ENCODE data around the gene AMER3. TPM values are rescaled to one million over a fixed set of nuclear protein-coding genes. Genes with fewer than 3 reads are reported as not detected.

The AMER3 gene
- total and polyA plus RNA-seq, 2 donors = under 0.01 to 0.02 TPM

- Histone ChIP-seq H3K27ac (ENCODE audit: low read depth in 1 of 2, low read length in 1 of 2) (no peak overlapping the region), H3K36me3 (ENCODE audit: control insufficient read depth in 2 of 2, insufficient read depth in 2 of 2, low read length in 1 of 2) (no peaks in the 10 kb centered on the region), H3K4me1 (ENCODE audit: control insufficient read depth in 2 of 2, insufficient read depth in 2 of 2, low read length in 2 of 2) (no peaks in the 10 kb centered on the region), H3K4me3 (ENCODE audit: low read length in 2 of 2) (no peak overlapping the region), H3K9me3 (ENCODE audit: control insufficient read depth in 2 of 2, insufficient read depth in 1 of 2, low read length in 1 of 2) (no peaks in the 10 kb centered on the region), H3K27me3 (ENCODE audit: control insufficient read depth in 2 of 2, insufficient read depth in 1 of 2, low read length in 1 of 2) (no peaks in the 10 kb centered on the region)
- DNase-seq (ENCODE audit: low read depth in 6 of 9, low spot score in 9 of 9) = no peak
- 86% methylated on average over 2 of the region's 2 CpGs for WGBS
Measured at GRCh38 chr2:130790312-130790711, 35.0 kb downstream of the AMER3 start.

- Histone ChIP-seq H3K9me3 (ENCODE audit: control insufficient read depth in 2 of 2, insufficient read depth in 1 of 2, low read length in 1 of 2) (no peaks in the 10 kb centered on the region), H3K27ac (ENCODE audit: low read depth in 1 of 2, low read length in 1 of 2) (no peak overlapping the region), H3K27me3 (ENCODE audit: control insufficient read depth in 2 of 2, insufficient read depth in 1 of 2, low read length in 1 of 2) (no peaks in the 10 kb centered on the region), H3K4me1 (ENCODE audit: control insufficient read depth in 2 of 2, insufficient read depth in 2 of 2, low read length in 2 of 2) (no peaks in the 10 kb centered on the region), H3K4me3 (ENCODE audit: low read length in 2 of 2) (no peak overlapping the region), H3K36me3 (ENCODE audit: control insufficient read depth in 2 of 2, insufficient read depth in 2 of 2, low read length in 1 of 2) (no peaks in the 10 kb centered on the region)
- WGBS = 96% methylated on average over 9 of the region's 9 CpGs
- no peak for DNase-seq (ENCODE audit: low read depth in 6 of 9, low spot score in 9 of 9)
Measured at GRCh38 chr2:130790804-130791616, 35.7 kb downstream of the AMER3 start.

GRCh38 chr2:130791617-130791939 is 36.2 kb downstream of the AMER3 start:
- Histone ChIP-seq H3K4me1 (ENCODE audit: control insufficient read depth in 2 of 2, insufficient read depth in 2 of 2, low read length in 2 of 2) (no peaks in the 10 kb centered on the region), H3K9me3 (ENCODE audit: control insufficient read depth in 2 of 2, insufficient read depth in 1 of 2, low read length in 1 of 2) (no peaks in the 10 kb centered on the region), H3K27ac (ENCODE audit: low read depth in 1 of 2, low read length in 1 of 2) (no peak overlapping the region), H3K36me3 (ENCODE audit: control insufficient read depth in 2 of 2, insufficient read depth in 2 of 2, low read length in 1 of 2) (no peaks in the 10 kb centered on the region), H3K4me3 (ENCODE audit: low read length in 2 of 2) (no peak overlapping the region), H3K27me3 (ENCODE audit: control insufficient read depth in 2 of 2, insufficient read depth in 1 of 2, low read length in 1 of 2) (no peaks in the 10 kb centered on the region)
- DNase-seq (ENCODE audit: low read depth in 6 of 9, low spot score in 9 of 9) = no peak
- WGBS = 47% methylated on average over 4 of the region's 4 CpGs

- 77% methylated on average over 2 of the region's 2 CpGs for WGBS
- Histone ChIP-seq H3K27ac (ENCODE audit: low read depth in 1 of 2, low read length in 1 of 2) (no peak overlapping the region), H3K4me1 (ENCODE audit: control insufficient read depth in 2 of 2, insufficient read depth in 2 of 2, low read length in 2 of 2) (peaks cover 3 to 8% of the 10 kb centered on the region in 2 donors), H3K4me3 (ENCODE audit: low read length in 2 of 2) (no peak overlapping the region), H3K27me3 (ENCODE audit: control insufficient read depth in 2 of 2, insufficient read depth in 1 of 2, low read length in 1 of 2) (peaks cover 7 to 24% of the 10 kb centered on the region in 2 donors), H3K9me3 (ENCODE audit: control insufficient read depth in 2 of 2, insufficient read depth in 1 of 2, low read length in 1 of 2) (no peaks in the 10 kb centered on the region), H3K36me3 (ENCODE audit: control insufficient read depth in 2 of 2, insufficient read depth in 2 of 2, low read length in 1 of 2) (no peaks in the 10 kb centered on the region)
- DNase-seq (ENCODE audit: low read depth in 6 of 9, low spot score in 9 of 9) = no peak
Measured at GRCh38 chr2:130795431-130795830, 40.1 kb downstream of the AMER3 start.

GRCh38 chr2:130796290-130796689 is 41.0 kb downstream of the AMER3 start:
- H3K4me3 ChIP-seq (ENCODE audit: low read length in 2 of 2) = no peak overlapping the region
- H3K9me3 ChIP-seq (ENCODE audit: control insufficient read depth in 2 of 2, insufficient read depth in 1 of 2, low read length in 1 of 2) = no peaks in the 10 kb centered on the region
- peaks cover 7 to 24% of the 10 kb centered on the region in 2 donors for H3K27me3 ChIP-seq (ENCODE audit: control insufficient read depth in 2 of 2, insufficient read depth in 1 of 2, low read length in 1 of 2)
- H3K36me3 ChIP-seq (ENCODE audit: control insufficient read depth in 2 of 2, insufficient read depth in 2 of 2, low read length in 1 of 2) = no peaks in the 10 kb centered on the region
- no peak overlapping the region for H3K27ac ChIP-seq (ENCODE audit: low read depth in 1 of 2, low read length in 1 of 2)
- 63% methylated on average over 3 of the region's 3 CpGs for WGBS
- DNase-seq (ENCODE audit: low read depth in 6 of 9, low spot score in 9 of 9) = no peak
- peaks cover 3 to 8% of the 10 kb centered on the region in 2 donors for H3K4me1 ChIP-seq (ENCODE audit: control insufficient read depth in 2 of 2, insufficient read depth in 2 of 2, low read length in 2 of 2)

- no peaks in the 10 kb centered on the region for H3K9me3 ChIP-seq (ENCODE audit: control insufficient read depth in 2 of 2, insufficient read depth in 1 of 2, low read length in 1 of 2)
- peak overlapping the region; percentile 63 to 66 for H3K4me3 ChIP-seq (ENCODE audit: low read length in 2 of 2)
- peak overlapping the region in 1 of 2 donors; percentile 71 for H3K27ac ChIP-seq (ENCODE audit: low read depth in 1 of 2, low read length in 1 of 2)
- WGBS = under 1% methylated on average over 96 of the region's 96 CpGs
- peaks cover 7 to 24% of the 10 kb centered on the region in 2 donors for H3K27me3 ChIP-seq (ENCODE audit: control insufficient read depth in 2 of 2, insufficient read depth in 1 of 2, low read length in 1 of 2)
- H3K4me1 ChIP-seq (ENCODE audit: control insufficient read depth in 2 of 2, insufficient read depth in 2 of 2, low read length in 2 of 2) = peaks cover 3 to 8% of the 10 kb centered on the region in 2 donors
- peak; percentile 37 to 89 (median 73) for DNase-seq (ENCODE audit: low read depth in 6 of 9, low spot score in 9 of 9)
- H3K36me3 ChIP-seq (ENCODE audit: control insufficient read depth in 2 of 2, insufficient read depth in 2 of 2, low read length in 1 of 2) = no peaks in the 10 kb centered on the region
Measured at GRCh38 chr2:130797493-130798435, 42.4 kb downstream of the AMER3 start.

GRCh38 chr2:130798472-130799218 is 43.3 kb downstream of the AMER3 start:
- H3K4me1 ChIP-seq (ENCODE audit: control insufficient read depth in 2 of 2, insufficient read depth in 2 of 2, low read length in 2 of 2) = peaks cover 3 to 8% of the 10 kb centered on the region in 2 donors
- H3K4me3 ChIP-seq (ENCODE audit: low read length in 2 of 2) = peak overlapping the region; percentile 63 to 66
- 24% methylated on average over 30 of the region's 30 CpGs for WGBS
- no peaks in the 10 kb centered on the region for H3K9me3 ChIP-seq (ENCODE audit: control insufficient read depth in 2 of 2, insufficient read depth in 1 of 2, low read length in 1 of 2)
- DNase-seq (ENCODE audit: low read depth in 6 of 9, low spot score in 9 of 9) = no peak
- no peak overlapping the region for H3K27ac ChIP-seq (ENCODE audit: low read depth in 1 of 2, low read length in 1 of 2)
- no peaks in the 10 kb centered on the region for H3K36me3 ChIP-seq (ENCODE audit: control insufficient read depth in 2 of 2, insufficient read depth in 2 of 2, low read length in 1 of 2)
- H3K27me3 ChIP-seq (ENCODE audit: control insufficient read depth in 2 of 2, insufficient read depth in 1 of 2, low read length in 1 of 2) = peaks cover 7 to 24% of the 10 kb centered on the region in 2 donors

GRCh38 chr2:130799295-130799694 is 44.0 kb downstream of the AMER3 start:
- 98% methylated on average over 1 of the region's 1 CpG for WGBS
- H3K27me3 ChIP-seq (ENCODE audit: control insufficient read depth in 2 of 2, insufficient read depth in 1 of 2, low read length in 1 of 2) = peaks cover 7 to 24% of the 10 kb centered on the region in 2 donors
- no peaks in the 10 kb centered on the region for H3K9me3 ChIP-seq (ENCODE audit: control insufficient read depth in 2 of 2, insufficient read depth in 1 of 2, low read length in 1 of 2)
- H3K27ac ChIP-seq (ENCODE audit: low read depth in 1 of 2, low read length in 1 of 2) = no peak overlapping the region
- H3K36me3 ChIP-seq (ENCODE audit: control insufficient read depth in 2 of 2, insufficient read depth in 2 of 2, low read length in 1 of 2) = no peaks in the 10 kb centered on the region
- H3K4me1 ChIP-seq (ENCODE audit: control insufficient read depth in 2 of 2, insufficient read depth in 2 of 2, low read length in 2 of 2) = peaks cover 3 to 8% of the 10 kb centered on the region in 2 donors
- no peak overlapping the region for H3K4me3 ChIP-seq (ENCODE audit: low read length in 2 of 2)
- DNase-seq (ENCODE audit: low read depth in 6 of 9, low spot score in 9 of 9) = no peak

Data from thymus (tissue), 11 donors.